A549 (cell line): ENCODE measurements around the gene MTMR12. TPM values are rescaled to one million over a fixed set of nuclear protein-coding genes. Genes with fewer than 3 reads are reported as not detected.
A peak's percentile ranks its signal among the peaks of the same experiment; 100 is the strongest.

Experiments used
- ATAC-seq, 2 experiments: fragments of 200-7000 bp in 1 of 2; fragments of >200 bp in 1 of 2; cut with Nextera tagmentation in 1 of 2; cut with Tn5 transposase in 1 of 2; 3 replicates each; pipeline versions ENCODE4 v1.8.0 to v1.9.1; 2018 to 2020; ENCODE audit warnings: mild to moderate bottlenecking in 1 of 2, moderate library complexity in 1 of 2
- CTCF ChIA-PET: fragments of 300-600 bp; sonication (Branson Sonifier 250); formaldehyde crosslinking; extraction: SDS; loops from one replicate; lab custom pipeline; 2021; ENCODE audit warnings: antibody characterized with exemption, inconsistent platforms; lab: Yijun Ruan, JAX
- POLR2A ChIA-PET: fragments of 350-600 bp; formaldehyde crosslinking; extraction: SDS; loops from one replicate; lab custom pipeline; 2021; ENCODE audit warnings: antibody characterized with exemption, inconsistent platforms; lab: Yijun Ruan, JAX
- DNase-seq, 2 experiments: peaks; one replicate each; pipeline versions ENCODE4 v3.0.0 to v3.0.0-alpha.2; 2011 to 2016; ENCODE audit warnings: low read depth in 1 of 2, low spot score in 1 of 2
- FAIRE-seq: peaks from 2 replicates; lab custom pipeline; 2011; peaks lifted over from hg19 to GRCh38; lab: Jason Lieb, UNC
- H3K27ac ChIP-seq, 2 experiments: fragments of >200 bp; sonication (Bioruptor Twin); formaldehyde crosslinking; 3 replicates each; pipeline ENCODE4 v1.5.1; 2016 to 2017
- H3K4me1 ChIP-seq: fragments of >200 bp; sonication (Bioruptor Twin); formaldehyde crosslinking; 3 replicates; pipeline ENCODE4 v1.6.1; 2016
- H3K4me2 ChIP-seq: fragments of >200 bp; sonication (Bioruptor Twin); formaldehyde crosslinking; 3 replicates; pipeline ENCODE4 v1.6.1; 2016
- H3K4me3 ChIP-seq: fragments of >200 bp; sonication (Bioruptor Twin); formaldehyde crosslinking; 3 replicates; pipeline ENCODE4 v1.5.1; 2016
- H3K9me3 ChIP-seq: fragments of >200 bp; sonication (Bioruptor Twin); formaldehyde crosslinking; 3 replicates; pipeline ENCODE4 v1.6.1; 2016
- BHLHE40 ChIP-seq: IDR thresholded peaks from 2 replicates; pipeline ENCODE4 v1.6.1; 2012; ENCODE audit warnings: low read depth, low read length, inconsistent platforms
- CBX2 ChIP-seq: fragments of 200-600 bp; sonication (generic); IDR thresholded peaks from 2 replicates; pipeline ENCODE4 v1.6.1; 2016; ENCODE audit warnings: low read depth, mild to moderate bottlenecking, borderline replicate concordance
- CBX8 ChIP-seq: fragments of 200-600 bp; sonication (generic); IDR thresholded peaks from 2 replicates; pipeline ENCODE4 v1.6.1; 2016
- CEBPB ChIP-seq, 2 experiments: fragments of >200 bp in 1 of 2; sonication (Bioruptor Twin) in 1 of 2; formaldehyde crosslinking in 1 of 2; IDR thresholded peaks; 2 replicates each; pipeline ENCODE4 v1.6.1; 2012 to 2016
- EHF ChIP-seq: fragments of 250-450 bp; sonication (Bioruptor Pico); IDR thresholded peaks from 2 replicates; pipeline ENCODE4 v1.5.0; 2020; ENCODE audit warnings: mild to moderate bottlenecking
- EHMT2 ChIP-seq: fragments of 200-600 bp; sonication (generic); IDR thresholded peaks from 2 replicates; pipeline ENCODE4 v1.6.1; 2016; ENCODE audit warnings: antibody characterized with exemption, low read depth, mild to moderate bottlenecking, moderate library complexity
- FOSB ChIP-seq: fragments of 250-450 bp; sonication (Bioruptor Pico); IDR thresholded peaks from 2 replicates; pipeline ENCODE4 v1.5.0; 2020; ENCODE audit warnings: mild to moderate bottlenecking, moderate library complexity
- FOSL2 ChIP-seq, 2 experiments: fragments of 450-650 bp in 1 of 2; fragments of >200 bp in 1 of 2; sonication (Bioruptor Twin) in 1 of 2; formaldehyde crosslinking; IDR thresholded peaks; 2 replicates each; pipeline versions ENCODE4 v1.5.0 to v1.6.1; 2016 to 2020; ENCODE audit warnings: mild to moderate bottlenecking in 1 of 2, moderate library complexity in 1 of 2
- FOXS1 ChIP-seq: fragments of 250-450 bp; sonication (Bioruptor Pico); IDR thresholded peaks from 2 replicates; pipeline ENCODE4 v1.5.0; 2020; ENCODE audit warnings: mild to moderate bottlenecking, moderate library complexity
- GATA3 ChIP-seq: IDR thresholded peaks from 2 replicates; pipeline ENCODE4 v1.6.1; 2012; ENCODE audit warnings: borderline replicate concordance
- HDAC2 ChIP-seq: fragments of 200-600 bp; sonication (generic); IDR thresholded peaks from 2 replicates; pipeline ENCODE4 v1.6.1; 2016
- HOXA7 ChIP-seq: fragments of 250-450 bp; sonication (Bioruptor Pico); IDR thresholded peaks from 2 replicates; pipeline ENCODE4 v1.5.0; 2020; ENCODE audit warnings: mild to moderate bottlenecking, moderate library complexity
- JUN ChIP-seq, 2 experiments: fragments of >200 bp; sonication (Bioruptor Twin); formaldehyde crosslinking; IDR thresholded peaks; 2 replicates in 1 of 2; 3 replicates in 1 of 2; pipeline ENCODE4 v1.6.1; 2016 to 2017
- JUNB ChIP-seq: fragments of >200 bp; sonication (Bioruptor Twin); formaldehyde crosslinking; IDR thresholded peaks from 2 replicates; pipeline ENCODE4 v1.6.1; 2016
- KDM1A ChIP-seq: fragments of 200-600 bp; sonication (generic); IDR thresholded peaks from 2 replicates; pipeline ENCODE4 v1.6.1; 2016; ENCODE audit warnings: low read depth, mild to moderate bottlenecking
- MAFK ChIP-seq: fragments of 450-650 bp; IDR thresholded peaks from 2 replicates; pipeline ENCODE4 v1.6.1; 2014; ENCODE audit not compliant: partially characterized antibody
- MYC ChIP-seq: IDR thresholded peaks from 2 replicates; pipeline ENCODE4 v1.6.1; 2012; ENCODE audit warnings: mild to moderate bottlenecking, inconsistent platforms, low read length, improper control_type of control experiment, borderline replicate concordance
- NFE2L2 ChIP-seq: fragments of 150-350 bp; conservative IDR thresholded peaks from 2 replicates; pipeline ENCODE4 v1.6.1; 2014; ENCODE audit warnings: low read length
- PBX3 ChIP-seq: IDR thresholded peaks from 2 replicates; pipeline ENCODE4 v1.6.1; 2012
- PHF8 ChIP-seq: fragments of 200-600 bp; sonication (generic); IDR thresholded peaks from 2 replicates; pipeline ENCODE4 v1.6.1; 2016; ENCODE audit warnings: low read depth, mild to moderate bottlenecking, antibody characterized with exemption, moderate library complexity, borderline replicate concordance
- RCOR1 ChIP-seq: fragments of 150-350 bp; IDR thresholded peaks from 2 replicates; pipeline ENCODE4 v1.6.1; 2014; ENCODE audit warnings: antibody characterized with exemption, low read length, low read depth
- RFX5 ChIP-seq: fragments of 450-650 bp; IDR thresholded peaks from 2 replicates; pipeline ENCODE4 v1.7.1; 2014; ENCODE audit warnings: antibody characterized with exemption, mild to moderate bottlenecking, moderate library complexity
- SMC3 ChIP-seq: fragments of >200 bp; sonication (Bioruptor Twin); formaldehyde crosslinking; IDR thresholded peaks from 3 replicates; pipeline ENCODE4 v1.6.1; 2018; ENCODE audit warnings: inconsistent platforms
- ZFP36 ChIP-seq: fragments of 450-650 bp; IDR thresholded peaks from 2 replicates; pipeline ENCODE4 v1.6.1; 2014; ENCODE audit warnings: borderline replicate concordance; ENCODE audit not compliant: partially characterized antibody
- ZNF302 ChIP-seq: fragments of 250-450 bp; sonication (Bioruptor Pico); IDR thresholded peaks from 2 replicates; pipeline ENCODE4 v1.9.0; 2021; ENCODE audit warnings: inconsistent platforms, mild to moderate bottlenecking, moderate library complexity
- whole genome bisulfite sequencing: methylation state at CpG from one replicate; pipeline ENCODE4 v1.1.6; 2017; ENCODE audit errors: missing lambda C conversion rate; 5-methylcytosine and 5-hydroxymethylcytosine counted together
- polyA plus RNA-seq, 4 experiments: library from polyadenylated mRNA; depleted of rRNA in 3 of 4; stranded (reverse); fragments of >200 nt; fragmentation: RNase III in 1 of 4; extraction: RNeasy Plus Mini Kit Qiagen cat#74134 plus additional on column Dnase treatment in 1 of 4; gene quantifications; 2 replicates in 3 of 4; 3 replicates in 1 of 4; pipeline ENCODE4 v1.2.3, GENCODE V29; 2011 to 2017
- TF ChIP-seq, protein P1 (sequence below): IDR thresholded peaks from 2 replicates; pipeline ENCODE4 v1.6.1; 2012

The MTMR12 gene
- polyA plus RNA-seq, 2 of the 4 experiments (the other 2 are of a cell fraction): 14.3 to 29.8 TPM

- Histone ChIP-seq H3K27ac (no peak overlapping the region), H3K4me1 (peaks cover 8% of the 10 kb centered on the region), H3K9me3 (no peaks in the 10 kb centered on the region), H3K4me3 (no peak overlapping the region), H3K4me2 (no peak overlapping the region)
- CTCF ChIA-PET: interaction anchor here (1.0 kb wide), 2 partner anchors 51 to 335 kb away, joined by 3 to 5 read pairs; no protein-coding TSS in a partner anchor
- POLR2A ChIA-PET: no interaction called here
- WGBS: 83% methylated on average over 3 of the region's 3 CpGs
- ATAC-seq: no peak
- FAIRE-seq: no peak
- no peak for TF ChIP-seq MAFK
- no peak for TF ChIP-seq MYC
- no peak for TF ChIP-seq RCOR1
- no peak for TF ChIP-seq PBX3
- TF ChIP-seq CEBPB (IDR thresholded peaks at IDR 0.05): no peak
- TF ChIP-seq SMC3: no peak
- no peak for TF ChIP-seq JUNB
- TF ChIP-seq JUN (IDR thresholded peaks at IDR 0.05): no peak
- no peak for TF ChIP-seq FOXS1 (CRISPR knock-in tag)
- no peak for DNase-seq
Measured at GRCh38 chr5:32278406-32278805, 34.3 kb downstream of the MTMR12 start.

GRCh38 chr5:32277798-32278197, 34.9 kb downstream of the MTMR12 start:
- POLR2A ChIA-PET: no interaction called here
- TF ChIP-seq KDM1A: no peak
- TF ChIP-seq, protein P1, sequence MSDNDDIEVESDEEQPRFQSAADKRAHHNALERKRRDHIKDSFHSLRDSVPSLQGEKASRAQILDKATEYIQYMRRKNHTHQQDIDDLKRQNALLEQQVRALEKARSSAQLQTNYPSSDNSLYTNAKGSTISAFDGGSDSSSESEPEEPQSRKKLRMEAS: no peak
- no peak for TF ChIP-seq CBX8
- no peak for TF ChIP-seq ZFP36
- TF ChIP-seq EHF: no peak
- TF ChIP-seq RFX5: no peak
- TF ChIP-seq ZNF302 (CRISPR knock-in tag): no peak
- TF ChIP-seq HOXA7 (CRISPR knock-in tag): no peak
- TF ChIP-seq GATA3: no peak
- no peak for TF ChIP-seq EHMT2
- no peak for TF ChIP-seq FOSL2 (IDR thresholded peaks at IDR 0.05)
- TF ChIP-seq FOSL2 (CRISPR knock-in tag; IDR thresholded peaks at IDR 0.05): no peak

GRCh38 chr5:32276173-32276853, 36.4 kb downstream of the MTMR12 start:
- Histone ChIP-seq H3K9me3 (no peaks in the 10 kb centered on the region), H3K4me2 (0 out of 3 replicates have a peak overlapping the region, but pooled peaks have one; percentile 19), H3K4me1 (peaks cover 8% of the 10 kb centered on the region), H3K4me3 (no peak overlapping the region), H3K27ac (peak overlapping the region; percentile 49 to 65; a peak in 3 of 6 replicates)
- CTCF ChIA-PET: interaction anchor here (0.5 to 0.7 kb wide), 3 partner anchors 53 to 667 kb away, joined by 3 read pairs; no protein-coding TSS in a partner anchor
- POLR2A ChIA-PET: interaction anchor here (0.7 kb wide), 1 partner anchor 17 kb away, joined by 7 read pairs; no protein-coding TSS in a partner anchor
- WGBS: 81% methylated on average over 4 of the region's 4 CpGs
- TF ChIP-seq NFE2L2 (no peak), BHLHE40 (no peak), CBX8 (no peak), FOSB (CRISPR knock-in tag) (no peak), CEBPB (IDR thresholded peaks at IDR 0.05) (no peak), JUNB (no peak), HDAC2 (no peak), CBX2 (no peak), JUN (IDR thresholded peaks at IDR 0.05) (no peak), PHF8 (no peak)
- DNase-seq (peak in 1 of 2 experiments; percentile 22), ATAC-seq (no peak), FAIRE-seq (no peak)

More at GRCh38 chr5:32277798-32278197, 34.9 kb downstream of the MTMR12 start:
- CTCF ChIA-PET: interaction anchor here (1.0 kb wide), 2 partner anchors 52 to 336 kb away, joined by 3 to 5 read pairs; no protein-coding TSS in a partner anchor
- Histone ChIP-seq H3K4me2 (no peak overlapping the region), H3K4me3 (no peak overlapping the region), H3K9me3 (no peaks in the 10 kb centered on the region), H3K4me1 (peaks cover 8% of the 10 kb centered on the region), H3K27ac (no peak overlapping the region)
- no peak for DNase-seq
- no peak for FAIRE-seq
- no peak for ATAC-seq
